ENCODE measurements around the gene PPIE. TPM values are rescaled to one million over a fixed set of nuclear protein-coding genes. Genes with fewer than 3 reads are reported as not detected.
"Not testable (repeated sequence)": the region's sequence is repeated elsewhere in the genome, so short reads cannot be mapped to it uniquely, and the experiment has no call there.

PPIE gene
- total RNA-seq, 1 donor from 2014 or later: 38.7 TPM

GRCh38 chr1:39757501-39757900 lies 18.8 kb downstream of the PPIE start:
- DNase-seq (ENCODE audit: low read depth in 2 of 2): no peak

GRCh38 chr1:39758556-39759435 lies 20.1 kb downstream of the PPIE start:
- no peak for DNase-seq (ENCODE audit: low read depth in 2 of 2)

DNA sequence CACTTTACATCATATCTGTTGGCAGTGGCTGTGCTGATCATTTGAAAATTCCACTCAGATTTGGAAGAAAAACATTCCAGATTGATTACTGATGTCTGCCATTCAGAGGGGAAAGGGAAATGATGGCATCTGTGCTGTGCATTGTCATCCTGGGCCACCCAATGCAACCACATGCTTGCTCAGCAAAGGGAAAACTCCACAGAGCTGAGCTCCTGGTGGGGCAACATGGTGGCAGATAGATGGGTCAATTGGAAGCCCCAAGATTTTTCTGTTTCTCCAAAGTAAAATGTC lies 20.7 kb downstream of the PPIE start:
- peak in 1 of 2 donors; percentile 30 for DNase-seq (ENCODE audit: low read depth in 2 of 2)

- no peak for DNase-seq (ENCODE audit: low read depth in 2 of 2)
Observed at GRCh38 chr1:39760074-39761008, 21.7 kb downstream of the PPIE start.

- no peak for DNase-seq (ENCODE audit: low read depth in 2 of 2)
Observed at GRCh38 chr1:39761016-39761415, 22.3 kb downstream of the PPIE start.

- DNase-seq (ENCODE audit: low read depth in 2 of 2): no peak
Observed at GRCh38 chr1:39761557-39762260, 23.0 kb downstream of the PPIE start.

- no peak for DNase-seq (ENCODE audit: low read depth in 2 of 2)
Observed at GRCh38 chr1:39762550-39763540, 24.2 kb downstream of the PPIE start.

DNA sequence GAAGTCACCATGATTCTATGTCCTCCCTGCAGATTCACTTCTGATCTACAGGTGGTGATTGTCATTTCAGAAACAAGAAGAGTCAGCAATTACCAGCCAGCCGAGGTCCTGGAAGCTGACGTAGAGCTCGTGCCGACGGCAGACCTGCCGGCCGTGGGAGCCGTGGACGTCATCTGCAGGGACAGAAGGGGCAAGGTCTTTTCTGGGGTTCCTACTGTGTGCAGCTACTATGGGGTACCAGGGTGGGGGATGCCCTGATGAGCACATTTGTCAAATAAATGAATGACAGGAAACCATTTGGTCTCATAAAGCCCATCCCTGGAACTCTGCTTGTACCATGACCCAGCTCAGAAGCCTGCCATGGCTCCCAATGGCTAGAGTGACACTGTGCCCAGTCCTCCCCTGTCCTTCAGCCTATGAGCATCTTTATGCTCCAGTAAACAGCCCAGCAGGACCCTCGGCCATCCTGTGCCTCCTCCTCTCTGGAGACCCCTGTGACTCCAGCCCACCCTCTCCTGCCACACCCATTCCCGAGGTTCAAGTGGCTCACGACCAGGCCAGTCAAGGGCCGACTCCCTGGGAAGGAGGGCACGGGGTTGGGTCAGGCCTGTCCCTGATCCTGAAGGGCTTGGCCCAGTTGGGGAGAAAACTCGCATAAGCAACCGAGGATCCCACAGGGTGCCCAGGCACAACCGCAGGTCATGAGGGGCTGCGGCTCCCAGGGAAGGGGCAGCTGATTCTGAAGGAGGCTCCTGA lies 25.1 kb downstream of the PPIE start:
- DNase-seq (ENCODE audit: low read depth in 2 of 2): not testable (repeated sequence)

GRCh38 chr1:39764512-39764911 lies 25.8 kb downstream of the PPIE start:
- not testable (repeated sequence) for DNase-seq (ENCODE audit: low read depth in 2 of 2)

GRCh38 chr1:39766466-39766865 lies 27.8 kb downstream of the PPIE start:
- not testable (repeated sequence) for DNase-seq (ENCODE audit: low read depth in 2 of 2)

DNA sequence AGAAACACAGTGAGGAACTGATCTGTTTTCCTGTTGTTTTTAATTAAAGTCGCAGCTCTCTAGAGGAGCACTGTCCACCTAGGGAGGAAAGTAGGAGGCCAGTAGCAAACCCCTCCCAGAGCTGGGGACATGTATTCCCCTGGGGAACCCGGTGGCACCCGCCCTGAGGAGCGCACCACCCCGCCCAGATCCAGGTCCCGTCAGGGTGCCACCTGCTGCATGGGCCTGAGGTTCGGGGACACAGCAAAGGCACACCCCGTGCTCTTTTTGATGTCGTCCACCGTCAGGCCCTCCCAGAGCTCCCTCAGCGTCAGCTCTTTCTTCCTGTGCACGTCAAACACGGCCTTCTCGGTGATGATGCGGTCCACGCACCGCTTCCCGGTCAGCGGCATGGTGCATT lies 30.8 kb downstream of the PPIE start:
- DNase-seq (ENCODE audit: low read depth in 2 of 2): not testable (repeated sequence)

- not testable (repeated sequence) for DNase-seq (ENCODE audit: low read depth in 2 of 2)
Observed at GRCh38 chr1:39770100-39771021, 31.7 kb downstream of the PPIE start.

GRCh38 chr1:39771022-39771532 lies 32.4 kb downstream of the PPIE start, which contains the start of gene OXCT2:
Gene OXCT2 (minus strand): TSS chr1:39771348. CDS start chr1:39771255, 93 bp downstream.
- not testable (repeated sequence) for DNase-seq (ENCODE audit: low read depth in 2 of 2)

DNA sequence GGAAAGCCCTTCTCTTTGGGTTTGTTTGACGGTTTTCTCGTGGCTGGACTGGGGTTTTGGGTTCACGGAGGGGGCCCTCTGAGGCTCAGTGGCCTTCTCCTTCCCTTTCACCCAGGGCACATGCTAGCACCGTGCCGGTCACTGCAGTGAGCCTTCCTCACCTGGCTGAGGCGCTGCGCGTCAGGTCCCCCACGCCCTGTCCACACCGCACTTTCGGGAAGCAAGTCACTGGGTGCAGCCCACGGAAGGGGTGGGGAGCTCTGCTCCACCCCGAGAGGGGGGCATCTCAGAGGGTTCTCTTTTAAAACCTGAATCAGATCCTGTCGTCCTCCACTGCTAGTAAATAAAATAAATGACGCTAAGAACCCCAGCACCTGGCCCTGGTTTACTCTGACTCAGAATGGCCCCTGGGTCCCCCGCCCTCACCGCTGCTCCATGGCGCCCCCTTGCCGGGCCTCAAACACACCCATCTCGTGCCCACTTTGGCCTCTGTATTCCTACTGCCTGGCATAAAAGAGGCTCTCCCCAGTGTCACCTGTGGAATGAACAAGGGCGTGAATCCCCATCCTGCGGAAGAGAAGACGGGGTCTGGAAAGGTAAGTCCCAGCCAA lies 34.8 kb downstream of the PPIE start:
- not testable (repeated sequence) for DNase-seq (ENCODE audit: low read depth in 2 of 2)

DNA sequence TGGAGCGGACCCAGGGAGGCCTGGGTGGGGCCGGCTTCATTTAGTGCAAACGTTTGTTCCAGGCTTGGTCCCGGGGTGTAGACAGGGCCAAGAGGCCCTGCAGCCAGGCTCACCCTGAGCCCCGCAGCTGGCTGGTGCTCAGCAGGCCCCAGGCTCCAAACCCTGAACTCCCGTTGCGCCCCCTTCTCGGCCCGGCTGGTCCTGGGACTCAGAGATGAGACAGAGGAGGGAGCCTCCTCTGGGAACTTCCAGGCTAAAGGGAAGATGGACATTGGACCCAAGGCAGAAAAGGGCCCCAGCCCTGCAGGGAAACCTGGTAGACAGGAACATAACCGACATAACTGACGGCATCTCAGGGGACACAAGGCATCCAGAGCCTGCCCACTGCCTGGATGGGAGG lies 36.5 kb downstream of the PPIE start:
- DNase-seq (ENCODE audit: low read depth in 2 of 2): not testable (repeated sequence)

GRCh38 chr1:39775676-39776399 lies 37.2 kb downstream of the PPIE start:
- not testable (repeated sequence) for DNase-seq (ENCODE audit: low read depth in 2 of 2)

DNA sequence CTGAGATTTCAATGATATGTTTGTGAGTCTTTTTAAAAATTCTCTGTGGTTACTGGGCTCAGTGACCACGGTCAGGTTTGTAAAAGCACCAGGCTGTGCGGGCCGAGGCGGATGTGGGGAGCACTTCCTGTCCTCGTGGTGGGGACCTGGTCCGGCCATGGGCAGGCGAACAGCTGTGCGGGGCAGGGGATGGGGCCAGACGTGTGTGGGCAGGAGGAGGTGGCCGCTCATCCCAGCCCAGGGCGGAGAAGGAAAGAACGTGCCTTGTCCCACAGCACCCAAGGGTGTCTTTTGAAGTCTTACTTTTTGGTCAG lies 37.7 kb downstream of the PPIE start:
- no peak for DNase-seq (ENCODE audit: low read depth in 2 of 2)

Data from lung microvascular endothelial cell (primary cell).